Large intestine (tissue), 3 donors: ENCODE measurements around the gene ANKRD36C. TPM values are rescaled to one million over a fixed set of nuclear protein-coding genes. Genes with fewer than 3 reads are reported as not detected.
A peak's percentile ranks its signal among the peaks of the same experiment; 100 is the strongest.
"Not testable (repeated sequence)": the region's sequence is repeated elsewhere in the genome, so short reads cannot be mapped to it uniquely, and the experiment has no call there.

Experiments
- DNase-seq, 2 donors: peaks; one replicate each; pipeline versions ENCODE4 v3.0.0 to v3.0.0-alpha.2; 2013
- H3K27ac ChIP-seq: one replicate; pipeline ENCODE4 v1.5.1; 2013; ENCODE audit warnings: low read length
- H3K27me3 ChIP-seq: 2 replicates; pipeline ENCODE4 v1.6.1; 2013; ENCODE audit warnings: low read length; ENCODE audit not compliant: control insufficient read depth, insufficient read depth
- H3K36me3 ChIP-seq: 2 replicates; pipeline ENCODE4 v1.6.1; 2013; ENCODE audit warnings: low read length; ENCODE audit not compliant: control insufficient read depth, insufficient read depth
- H3K4me1 ChIP-seq: one replicate; pipeline ENCODE4 v1.6.1; 2013; ENCODE audit warnings: low read length; ENCODE audit not compliant: control insufficient read depth, insufficient read depth
- H3K4me3 ChIP-seq: one replicate; pipeline ENCODE4 v1.5.1; 2013; ENCODE audit warnings: low read length
- H3K9me3 ChIP-seq: one replicate; pipeline ENCODE4 v1.6.1; 2013; ENCODE audit warnings: mild to moderate bottlenecking, low read depth, low read length, moderate library complexity; ENCODE audit not compliant: control insufficient read depth
- WGBS: methylation state at CpG from one replicate; pipeline ENCODE4 v1.1.5; 2013; ENCODE audit warnings: low lambda C conversion rate; ENCODE audit not compliant: insufficient coverage; 5-methylcytosine and 5-hydroxymethylcytosine counted together
- polyA plus RNA-seq: library from polyadenylated mRNA; unstranded; fragments of 120-200 nt; gene quantifications from one replicate; pipeline ENCODE4 v1.2.1, GENCODE V29; 2013

The ANKRD36C gene
- polyA plus RNA-seq, 1 donor, result 6.1 TPM

DNA sequence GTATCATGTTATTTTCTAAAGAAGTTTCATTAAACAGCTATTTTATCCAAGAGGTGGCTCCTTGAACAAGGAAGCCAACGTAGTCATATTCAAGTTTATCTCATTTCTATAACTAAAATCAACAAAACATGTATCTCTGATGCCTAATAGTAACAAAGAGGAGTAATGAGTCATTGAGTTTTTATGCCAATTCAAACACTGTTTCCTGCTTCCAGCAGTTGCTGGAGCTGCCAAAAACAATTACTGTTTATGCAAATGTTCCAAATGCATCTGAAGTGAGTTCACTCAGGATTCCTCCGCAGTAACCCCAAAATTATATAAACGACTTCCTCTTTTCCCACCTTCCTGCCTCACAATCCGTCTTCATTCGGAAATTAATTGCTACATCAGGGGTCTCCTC is 80.2 kb downstream of the ANKRD36C start:
- not testable (repeated sequence) for H3K36me3 ChIP-seq, H3K27ac ChIP-seq, H3K27me3 ChIP-seq, H3K4me1 ChIP-seq, H3K9me3 ChIP-seq, H3K4me3 ChIP-seq
- DNase-seq, result peak in 1 of 2 donors; percentile 2
- 50% methylated on average over 1 of the region's 5 CpGs for WGBS

DNA sequence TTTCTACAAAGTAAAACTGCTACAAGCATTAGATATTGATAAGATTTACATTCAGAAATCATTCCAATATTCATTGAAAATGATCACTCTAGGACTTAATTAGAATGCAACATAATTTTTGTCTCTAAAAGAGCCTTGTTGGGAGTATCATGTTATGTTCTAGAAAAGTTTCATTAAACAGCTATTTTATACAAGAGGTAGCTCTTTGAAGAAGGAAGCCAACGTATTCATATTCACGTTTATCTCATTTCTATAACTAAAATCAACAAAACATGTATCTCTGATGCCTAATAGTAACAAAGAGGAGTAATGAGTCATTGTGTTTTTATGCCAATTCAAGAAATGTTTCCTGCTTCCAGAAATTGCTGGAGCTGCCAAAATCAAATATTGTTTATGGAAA is 97.2 kb downstream of the ANKRD36C start:
- not testable (repeated sequence) for DNase-seq, H3K27me3 ChIP-seq, H3K36me3 ChIP-seq, H3K9me3 ChIP-seq, H3K27ac ChIP-seq, H3K4me1 ChIP-seq, H3K4me3 ChIP-seq
- no CpG with 5 or more reads among the region's 2 CpGs for WGBS

DNA sequence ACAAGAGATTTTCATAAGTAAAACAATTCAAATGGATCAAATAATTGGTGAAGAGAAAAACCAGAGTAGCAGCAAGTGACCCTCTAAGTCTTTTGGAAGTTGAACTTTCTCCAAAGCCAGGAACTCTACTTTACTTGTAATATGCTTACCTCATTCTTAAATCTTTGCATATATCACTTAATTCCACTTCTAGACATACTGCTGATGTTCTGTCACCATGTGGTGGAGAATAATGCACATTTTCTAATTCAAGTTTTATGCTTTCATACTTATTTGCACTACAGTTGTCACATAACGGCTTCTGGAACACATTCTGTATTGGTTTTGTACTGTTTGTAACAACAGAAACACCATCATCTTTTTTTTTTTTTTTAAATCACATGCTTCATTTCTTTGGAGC is 123.7 kb downstream of the ANKRD36C start:
- not testable (repeated sequence) for DNase-seq, H3K36me3 ChIP-seq, H3K27me3 ChIP-seq, H3K4me1 ChIP-seq, H3K9me3 ChIP-seq, H3K4me3 ChIP-seq, H3K27ac ChIP-seq
- no CpG with 5 or more reads among the region's 1 CpG for WGBS

DNA sequence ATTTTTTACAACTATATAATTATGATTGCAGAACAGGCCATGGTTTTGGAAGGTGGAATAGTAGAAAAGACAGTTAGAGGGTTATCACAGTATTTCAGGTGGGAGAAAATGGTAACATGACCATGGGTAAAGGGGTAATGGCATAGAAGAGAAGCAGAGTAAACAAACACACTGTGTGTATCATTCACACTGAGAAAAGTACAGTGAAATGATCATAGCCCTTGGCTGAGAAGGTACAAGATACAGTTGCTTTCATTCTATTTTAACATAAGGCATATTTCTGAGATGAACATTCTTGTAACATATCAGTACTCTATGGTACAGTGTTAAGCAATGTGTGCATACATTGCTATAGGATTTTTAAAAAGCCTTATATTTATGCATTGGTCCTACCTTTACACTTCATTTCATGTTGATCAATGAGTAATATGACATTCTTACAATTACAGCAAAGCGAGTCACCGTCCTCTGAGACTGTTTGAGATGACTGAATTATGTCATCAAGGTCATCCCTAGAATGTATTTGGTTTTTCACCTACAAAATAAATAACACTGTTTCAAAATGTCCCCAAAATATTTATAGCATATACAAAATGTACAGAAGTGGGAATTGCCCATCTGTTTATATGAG is 124.5 kb downstream of the ANKRD36C start:
- H3K36me3 ChIP-seq, H3K9me3 ChIP-seq, H3K4me1 ChIP-seq, H3K4me3 ChIP-seq, H3K27ac ChIP-seq, DNase-seq, H3K27me3 ChIP-seq: not testable (repeated sequence)
- WGBS, result no CpG with 5 or more reads among the region's 2 CpGs

DNA sequence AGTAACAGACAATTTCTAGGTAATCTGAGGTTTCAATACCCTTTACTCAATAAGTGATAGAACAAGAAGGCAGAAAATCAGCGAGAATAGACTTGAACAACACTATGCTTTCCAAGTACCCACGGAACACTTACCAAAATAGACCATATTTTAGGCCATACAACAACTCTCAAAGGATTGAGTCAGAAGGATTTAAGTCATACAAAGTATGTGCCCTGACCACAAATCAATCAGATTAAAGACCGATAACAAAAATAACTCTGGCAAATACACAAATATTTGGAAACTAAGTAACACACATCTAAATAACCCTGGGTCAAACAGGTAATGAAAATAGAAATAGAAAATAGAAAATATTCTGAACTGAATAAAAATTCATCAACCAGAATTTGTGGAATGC is 129.5 kb downstream of the ANKRD36C start:
- H3K27me3 ChIP-seq, H3K4me3 ChIP-seq, H3K36me3 ChIP-seq, DNase-seq, H3K27ac ChIP-seq, H3K9me3 ChIP-seq, H3K4me1 ChIP-seq: not testable (repeated sequence)
- WGBS, result no CpG with 5 or more reads among the region's 3 CpGs

DNA sequence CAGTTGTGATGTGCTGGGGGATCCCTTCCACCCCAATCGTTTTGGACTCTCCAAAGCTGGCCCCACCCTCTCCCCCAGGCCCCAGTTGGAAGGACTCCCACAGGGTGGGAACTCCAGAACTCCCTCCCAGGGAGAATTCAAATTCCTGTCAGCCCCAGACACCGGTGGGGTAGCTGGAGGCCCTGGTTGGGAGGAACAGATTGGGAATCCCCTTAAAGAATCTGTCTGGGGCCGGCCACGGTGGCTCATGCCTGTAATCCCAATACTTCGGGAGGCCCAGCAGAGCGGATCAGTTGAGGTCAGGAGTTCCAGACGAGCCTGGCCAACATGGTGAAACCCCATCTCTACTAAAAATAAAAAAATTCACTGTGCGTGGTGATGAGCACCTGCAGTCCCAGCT is 155.5 kb downstream of the ANKRD36C start:
- no CpG with 5 or more reads among the region's 8 CpGs for WGBS
- no peaks in the 10 kb centered on the region for H3K4me1 ChIP-seq
- peaks cover 9% of the 10 kb centered on the region for H3K36me3 ChIP-seq
- no peaks in the 10 kb centered on the region for H3K27me3 ChIP-seq
- no peak overlapping the region for H3K27ac ChIP-seq
- peaks cover 5% of the 10 kb centered on the region for H3K9me3 ChIP-seq
- DNase-seq, result no peak
- H3K4me3 ChIP-seq, result no peak overlapping the region

DNA sequence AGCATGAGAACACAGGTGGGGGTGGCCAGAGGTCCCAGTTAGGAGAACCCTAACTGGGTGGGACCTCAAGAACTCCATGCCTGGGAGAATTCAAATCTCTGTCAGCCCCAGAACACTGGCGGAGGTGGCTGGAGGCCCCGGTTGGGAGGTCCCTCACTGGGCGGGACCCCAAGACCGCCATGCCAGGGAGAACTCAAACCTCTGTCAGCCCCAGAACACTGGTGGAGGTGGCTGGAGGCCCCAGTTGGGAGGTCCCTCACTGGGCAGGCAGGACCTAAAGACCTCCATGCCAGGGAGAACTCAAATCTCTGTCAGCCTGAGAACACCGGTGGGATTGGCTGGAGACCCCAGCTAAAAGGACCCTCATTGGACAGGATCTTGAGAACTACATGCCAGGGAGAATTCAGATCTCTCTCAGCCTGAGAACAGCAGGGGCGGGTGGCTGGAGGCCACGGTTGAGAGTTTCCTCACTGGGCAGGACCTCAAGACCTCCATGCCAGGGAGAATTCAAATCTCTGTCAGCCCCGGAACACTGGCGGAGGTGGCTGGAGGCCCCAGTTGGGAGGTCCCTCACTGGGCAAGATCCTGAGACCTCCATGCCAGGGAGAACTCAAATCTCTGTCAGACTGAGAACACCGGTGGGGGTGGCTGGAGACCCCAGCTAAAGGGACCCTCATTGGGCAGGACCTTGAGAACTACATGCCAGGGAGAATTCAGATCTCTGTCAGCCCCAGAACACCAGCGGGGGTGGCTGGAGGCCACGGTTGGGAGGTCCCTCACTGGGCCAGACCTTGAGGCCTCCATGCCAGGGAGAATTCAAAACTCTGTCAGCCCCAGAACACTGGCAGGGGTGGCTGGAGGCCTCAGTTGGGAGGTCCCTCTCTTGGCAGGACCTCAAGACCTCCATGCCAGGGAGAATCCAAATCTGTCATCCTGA is 157.3 kb downstream of the ANKRD36C start:
- not testable (repeated sequence) for DNase-seq, H3K27me3 ChIP-seq, H3K4me3 ChIP-seq, H3K27ac ChIP-seq, H3K9me3 ChIP-seq, H3K4me1 ChIP-seq
- H3K36me3 ChIP-seq, result peaks cover 10% of the 10 kb centered on the region
- WGBS, result no CpG with 5 or more reads among the region's 12 CpGs

DNA sequence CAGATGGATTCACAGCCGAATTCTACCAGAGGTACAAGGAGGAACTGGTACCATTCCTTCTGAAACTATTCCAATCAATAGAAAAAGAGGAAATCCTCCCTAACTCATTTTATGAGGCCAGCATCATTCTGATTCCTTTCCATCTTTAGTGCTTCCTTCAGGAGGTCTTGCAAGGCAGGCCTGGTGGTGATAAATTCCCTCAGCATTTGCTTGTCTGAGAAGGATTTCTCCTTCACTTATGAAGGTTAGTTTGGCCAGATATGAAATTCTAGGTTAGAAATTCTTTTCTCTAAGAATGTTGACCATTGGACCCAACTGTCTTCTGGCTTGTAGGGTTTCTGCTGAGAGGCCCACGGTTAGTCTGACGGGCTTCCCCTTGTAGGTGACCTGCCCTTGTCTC is 167.4 kb downstream of the ANKRD36C start:
- H3K9me3 ChIP-seq, result peaks cover 15% of the 10 kb centered on the region
- not testable (repeated sequence) for H3K4me1 ChIP-seq, H3K36me3 ChIP-seq, DNase-seq, H3K27me3 ChIP-seq, H3K27ac ChIP-seq, H3K4me3 ChIP-seq
- WGBS, result no CpG with 5 or more reads among the region's 3 CpGs

DNA sequence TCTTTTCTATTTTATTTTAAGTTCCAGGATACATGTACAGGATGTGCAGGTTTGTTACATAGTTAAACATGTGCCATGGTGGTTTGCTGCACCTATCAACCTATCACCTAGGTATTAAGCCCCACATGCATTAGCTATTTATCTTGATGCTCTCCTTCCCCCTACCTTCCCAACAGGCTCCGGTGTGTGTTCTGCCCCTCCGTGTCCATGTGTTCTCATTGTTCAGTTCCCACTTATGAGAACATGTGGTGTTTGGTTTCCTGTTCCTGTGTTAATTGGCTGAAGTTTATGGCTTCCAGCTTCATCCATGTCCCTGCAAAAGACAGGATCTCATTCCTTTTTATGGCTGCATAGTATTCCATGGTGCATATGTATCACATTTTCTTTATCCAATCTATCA is 174.1 kb downstream of the ANKRD36C start:
- DNase-seq, H3K9me3 ChIP-seq: not testable (repeated sequence)
- WGBS, result no CpG with 5 or more reads among the region's 2 CpGs

DNA sequence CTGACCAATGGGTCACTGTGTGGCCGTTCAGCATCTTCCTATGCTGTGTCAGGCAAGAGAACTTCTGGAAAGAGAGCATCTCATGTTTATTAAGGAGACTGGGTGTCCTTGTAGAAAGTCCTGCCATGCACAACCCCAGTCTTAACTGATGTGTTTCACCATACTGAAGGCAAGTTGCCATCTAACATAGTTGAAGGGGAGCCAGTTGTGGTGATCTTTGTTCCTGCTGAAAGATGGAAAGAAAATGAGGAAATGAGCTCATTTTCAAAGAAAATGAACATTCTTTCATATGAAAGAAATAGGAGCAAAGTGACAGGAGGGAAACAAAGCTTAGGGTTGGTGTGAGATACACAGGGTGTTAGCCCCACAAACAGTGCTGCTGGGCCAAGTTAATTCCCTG is 178.3 kb downstream of the ANKRD36C start:
- H3K9me3 ChIP-seq, H3K27me3 ChIP-seq, H3K27ac ChIP-seq, H3K4me1 ChIP-seq, H3K36me3 ChIP-seq, DNase-seq, H3K4me3 ChIP-seq: not testable (repeated sequence)
- WGBS, result no CpG with 5 or more reads among the region's 1 CpG

More for the DNA sequence above, 174.1 kb downstream of the ANKRD36C start:
- H3K4me3 ChIP-seq, H3K27ac ChIP-seq, H3K4me1 ChIP-seq, H3K27me3 ChIP-seq, H3K36me3 ChIP-seq: not testable (repeated sequence)
